HG02840 (cell line): ENCODE data around the gene CEP152.

Experiments
- ATAC-seq: cut with Tn5 transposase; IDR thresholded peaks from one replicate; pipeline ENCODE4 v1.9.1; 2021; ENCODE audit warnings: mild to moderate bottlenecking, moderate library complexity, moderate number of reproducible peaks; ENCODE audit not compliant: unreplicated experiment, low FRiP score

CEP152 gene

GRCh38 chr15:48717458-48717857 lies 93.4 kb downstream of the CEP152 start:
- ATAC-seq: no peak

- no peak for ATAC-seq
Measured at GRCh38 chr15:48712546-48712945, 98.3 kb downstream of the CEP152 start.

- ATAC-seq: no peak
Measured at GRCh38 chr15:48710952-48711495, 99.8 kb downstream of the CEP152 start.

- no peak for ATAC-seq
Measured at GRCh38 chr15:48708641-48709040, 102.2 kb downstream of the CEP152 start.

GRCh38 chr15:48705381-48705780 lies 105.5 kb downstream of the CEP152 start:
- no peak for ATAC-seq

- no peak for ATAC-seq
Measured at GRCh38 chr15:48703544-48703943, 107.3 kb downstream of the CEP152 start.

GRCh38 chr15:48702569-48703236 lies 108.2 kb downstream of the CEP152 start:
- ATAC-seq: no peak

GRCh38 chr15:48696627-48697312 lies 114.1 kb downstream of the CEP152 start:
- ATAC-seq: no peak

- no peak for ATAC-seq
Measured at GRCh38 chr15:48695827-48696573, 114.9 kb downstream of the CEP152 start.

- no peak for ATAC-seq
Measured at GRCh38 chr15:48695088-48695826, 115.6 kb downstream of the CEP152 start.

GRCh38 chr15:48693484-48693883 lies 117.4 kb downstream of the CEP152 start:
- ATAC-seq: no peak

GRCh38 chr15:48688493-48688892 lies 122.4 kb downstream of the CEP152 start:
- no peak for ATAC-seq
